ENCODE data around the gene ATG2B. TPM values are rescaled to one million over a fixed set of nuclear protein-coding genes. Genes with fewer than 3 reads are reported as not detected.
"Not testable (repeated sequence)": the region's sequence is repeated elsewhere in the genome, so short reads cannot be mapped to it uniquely, and the experiment has no call there.

Gene ATG2B
- total and polyA plus RNA-seq, 10 donors = 2.9 to 38.2 (median 29.8) TPM

DNA sequence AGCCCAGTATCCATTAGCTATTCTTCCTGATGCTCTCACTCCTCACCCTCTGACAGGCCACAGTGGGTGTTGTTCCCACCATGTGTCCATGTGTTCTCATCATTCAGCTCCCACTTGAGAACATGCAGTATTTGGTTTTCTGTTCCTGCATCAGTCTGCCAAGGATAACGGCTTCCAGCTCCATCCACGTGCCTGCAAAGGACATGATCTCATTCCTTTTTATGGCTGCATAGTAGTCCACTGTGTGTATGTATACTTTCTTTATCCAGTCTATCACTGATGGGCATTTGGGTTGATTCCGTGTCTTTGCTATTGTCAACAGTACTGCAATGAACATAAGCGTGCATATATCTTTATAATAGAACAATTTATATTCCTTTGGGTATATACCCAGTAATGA lies 8.9 kb downstream of the ATG2B start:
- no peaks in the 10 kb centered on the region for H3K9me3 ChIP-seq
- DNase-seq = no peak
- no peak overlapping the region for H3K4me3 ChIP-seq
- no peaks in the 10 kb centered on the region for H3K27me3 ChIP-seq (replicated peaks in 1 of 7)
- TF ChIP-seq POLR2AphosphoS5 (IDR thresholded peaks at IDR 0.05) = no peak
- TF ChIP-seq, protein P1, sequence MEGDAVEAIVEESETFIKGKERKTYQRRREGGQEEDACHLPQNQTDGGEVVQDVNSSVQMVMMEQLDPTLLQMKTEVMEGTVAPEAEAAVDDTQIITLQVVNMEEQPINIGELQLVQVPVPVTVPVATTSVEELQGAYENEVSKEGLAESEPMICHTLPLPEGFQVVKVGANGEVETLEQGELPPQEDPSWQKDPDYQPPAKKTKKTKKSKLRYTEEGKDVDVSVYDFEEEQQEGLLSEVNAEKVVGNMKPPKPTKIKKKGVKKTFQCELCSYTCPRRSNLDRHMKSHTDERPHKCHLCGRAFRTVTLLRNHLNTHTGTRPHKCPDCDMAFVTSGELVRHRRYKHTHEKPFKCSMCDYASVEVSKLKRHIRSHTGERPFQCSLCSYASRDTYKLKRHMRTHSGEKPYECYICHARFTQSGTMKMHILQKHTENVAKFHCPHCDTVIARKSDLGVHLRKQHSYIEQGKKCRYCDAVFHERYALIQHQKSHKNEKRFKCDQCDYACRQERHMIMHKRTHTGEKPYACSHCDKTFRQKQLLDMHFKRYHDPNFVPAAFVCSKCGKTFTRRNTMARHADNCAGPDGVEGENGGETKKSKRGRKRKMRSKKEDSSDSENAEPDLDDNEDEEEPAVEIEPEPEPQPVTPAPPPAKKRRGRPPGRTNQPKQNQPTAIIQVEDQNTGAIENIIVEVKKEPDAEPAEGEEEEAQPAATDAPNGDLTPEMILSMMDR (IDR thresholded peaks at IDR 0.05 in 8 of 11, conservative IDR thresholded peaks at IDR 0.05 in 3 of 11) = no peak
- TF ChIP-seq POLR2A (IDR thresholded peaks at IDR 0.05) = no peak
- no peaks in the 10 kb centered on the region for H3K36me3 ChIP-seq
- peaks cover 0 to 12% (median 2%) of the 10 kb centered on the region in 6 donors for H3K4me1 ChIP-seq
- intact Hi-C loops (cut with DNase I; ENCODE audit: low total_unique reads) = no loop called here
- 95 to 99% (median 95%) methylated on average over 4 of the region's 4 CpGs for WGBS, 5 donors
- H3K27ac ChIP-seq = no peak overlapping the region

DNA sequence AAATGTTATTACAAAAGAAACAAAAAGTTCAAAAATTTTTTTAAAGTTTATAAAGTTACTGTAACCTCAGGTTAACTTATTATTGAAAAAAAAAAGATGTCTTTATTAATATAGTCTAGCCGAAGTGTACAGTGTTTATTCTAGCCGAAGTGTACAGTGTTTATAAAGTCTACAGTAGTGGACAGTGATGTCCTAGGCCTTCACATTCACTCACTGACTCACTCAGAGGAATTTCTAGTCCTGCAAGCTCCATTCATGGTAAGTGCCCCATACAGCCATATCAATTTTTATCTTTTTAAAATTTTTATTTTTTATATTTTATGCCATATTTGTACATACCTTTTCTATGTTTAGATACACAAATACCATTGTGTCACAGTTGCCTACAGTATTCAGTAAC lies 10.4 kb downstream of the ATG2B start:
- no peaks in the 10 kb centered on the region for H3K27me3 ChIP-seq (replicated peaks in 1 of 7)
- no peak for TF ChIP-seq POLR2A (IDR thresholded peaks at IDR 0.05)
- TF ChIP-seq POLR2AphosphoS5 (IDR thresholded peaks at IDR 0.05) = no peak
- TF ChIP-seq, protein P1 (IDR thresholded peaks at IDR 0.05 in 8 of 11, conservative IDR thresholded peaks at IDR 0.05 in 3 of 11) = no peak
- H3K27ac ChIP-seq = no peak overlapping the region
- H3K4me3 ChIP-seq = no peak overlapping the region
- no peaks in the 10 kb centered on the region for H3K9me3 ChIP-seq
- 92 to 99% (median 95%) methylated on average over 2 of the region's 2 CpGs for WGBS, 5 donors
- intact Hi-C loops (cut with DNase I; ENCODE audit: low total_unique reads) = no loop called here
- H3K4me1 ChIP-seq = peaks cover 0 to 6% (median 0%) of the 10 kb centered on the region in 6 donors
- DNase-seq = no peak
- no peaks in the 10 kb centered on the region for H3K36me3 ChIP-seq

DNA sequence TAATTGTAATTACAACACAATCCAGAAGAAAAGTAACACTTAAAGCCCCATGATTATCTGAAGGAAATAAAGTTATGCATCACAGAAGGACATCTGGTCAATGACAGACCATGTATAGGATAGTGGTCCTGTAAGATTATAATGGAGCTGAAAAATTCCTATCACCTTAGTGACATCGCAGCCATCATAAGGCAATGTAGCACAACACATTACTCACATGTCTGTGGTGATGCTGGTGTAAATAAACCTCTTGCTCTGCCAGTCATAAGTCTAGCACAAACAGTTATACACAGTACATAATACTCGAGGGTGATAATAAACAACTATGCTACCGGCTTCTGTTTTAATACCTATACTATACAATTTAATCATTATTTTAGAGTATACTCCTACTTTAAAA lies 11.2 kb downstream of the ATG2B start:
- TF ChIP-seq, protein P1 (IDR thresholded peaks at IDR 0.05 in 8 of 11, conservative IDR thresholded peaks at IDR 0.05 in 3 of 11) = no peak
- TF ChIP-seq POLR2A (IDR thresholded peaks at IDR 0.05) (no peak), POLR2AphosphoS5 (IDR thresholded peaks at IDR 0.05) (no peak)
- H3K4me1 ChIP-seq = peaks cover 0 to 6% (median 0%) of the 10 kb centered on the region in 6 donors
- H3K9me3 ChIP-seq = no peaks in the 10 kb centered on the region
- no peaks in the 10 kb centered on the region for H3K27me3 ChIP-seq (replicated peaks in 1 of 7)
- intact Hi-C loops (cut with DNase I; ENCODE audit: low total_unique reads) = no loop called here
- no peak for DNase-seq
- H3K4me3 ChIP-seq = no peak overlapping the region
- 92 to 96% (median 95%) methylated on average over 3 of the region's 3 CpGs for WGBS, 5 donors
- no peaks in the 10 kb centered on the region for H3K36me3 ChIP-seq
- H3K27ac ChIP-seq = no peak overlapping the region

DNA sequence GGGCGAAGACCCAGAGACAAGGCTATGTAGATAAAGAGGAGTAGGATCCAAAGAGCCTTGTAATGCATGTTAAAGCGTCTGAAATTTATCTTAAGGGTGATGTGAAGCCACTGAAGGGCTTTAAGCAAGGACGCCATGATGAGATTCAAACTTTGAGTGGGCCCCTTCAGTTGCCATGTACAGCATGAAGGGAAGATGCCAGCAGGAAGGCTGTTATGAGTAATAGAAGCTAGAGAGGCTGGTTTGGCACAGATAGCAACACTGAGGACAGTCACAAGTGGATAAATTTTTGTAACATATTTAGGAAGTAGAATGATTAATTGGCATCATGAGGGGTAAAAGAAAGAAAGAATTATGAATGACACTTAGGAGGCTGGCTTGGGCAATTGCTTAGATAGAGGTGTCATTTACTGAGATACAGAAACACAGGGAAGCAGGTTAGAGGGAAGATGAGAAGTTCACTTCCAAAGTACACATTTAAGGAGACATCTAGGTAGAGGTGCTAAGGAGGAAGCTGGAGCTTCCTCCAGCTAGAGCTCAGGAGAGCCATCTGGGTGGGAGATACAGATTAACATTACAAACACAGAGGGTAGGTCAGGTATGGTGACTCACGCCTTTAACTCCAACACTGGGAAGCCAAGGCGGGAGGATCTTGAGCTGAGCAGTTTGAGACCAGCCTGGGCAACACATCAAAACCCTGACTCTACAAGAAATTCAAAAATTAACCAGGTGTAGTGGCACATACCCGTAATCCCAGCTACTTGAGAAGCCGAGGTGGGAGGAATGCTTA lies 13.7 kb downstream of the ATG2B start:
- Histone ChIP-seq H3K4me3 (no peak overlapping the region), H3K4me1 (peaks cover 0 to 6% (median 0%) of the 10 kb centered on the region in 6 donors), H3K9me3 (no peaks in the 10 kb centered on the region), H3K36me3 (peaks cover 0 to 8% (median 0%) of the 10 kb centered on the region in 6 donors), H3K27ac (no peak overlapping the region), H3K27me3 (replicated peaks in 1 of 7) (no peaks in the 10 kb centered on the region)
- DNase-seq = no peak
- no peak for TF ChIP-seq POLR2AphosphoS5 (IDR thresholded peaks at IDR 0.05)
- TF ChIP-seq POLR2A (IDR thresholded peaks at IDR 0.05) = no peak
- TF ChIP-seq, protein P1 (IDR thresholded peaks at IDR 0.05 in 8 of 11, conservative IDR thresholded peaks at IDR 0.05 in 3 of 11) = no peak
- 90 to 96% (median 92%) methylated on average over 7 of the region's 7 CpGs for WGBS, 5 donors
- intact Hi-C loops (cut with DNase I; ENCODE audit: low total_unique reads) = no loop called here

DNA sequence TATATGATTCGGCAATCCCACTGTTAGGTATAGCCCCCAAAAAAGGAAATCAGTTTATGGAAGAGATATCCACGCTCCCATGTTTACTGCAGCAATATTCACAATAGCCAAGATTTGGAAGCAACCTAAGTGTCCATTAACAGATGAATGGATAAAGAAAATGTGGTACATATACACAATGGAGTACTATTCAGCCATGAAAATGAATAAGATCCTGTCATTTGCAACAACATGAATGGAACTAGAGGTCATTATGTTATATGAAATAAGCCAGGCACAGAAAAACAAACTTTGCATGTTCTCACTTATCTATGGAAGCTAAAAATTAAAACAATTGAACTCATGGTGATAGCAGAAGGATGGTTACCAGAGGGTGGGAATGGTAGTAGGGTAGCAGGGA lies 15.2 kb downstream of the ATG2B start:
- WGBS, 5 donors = 94 to 100% (median 97%) methylated on average over 2 of the region's 2 CpGs
- H3K36me3 ChIP-seq = peaks cover 0 to 17% (median 2%) of the 10 kb centered on the region in 6 donors
- H3K9me3 ChIP-seq; DNase-seq; intact Hi-C loops (cut with DNase I; ENCODE audit: low total_unique reads); H3K27me3 ChIP-seq (replicated peaks in 1 of 7); H3K27ac ChIP-seq; H3K4me1 ChIP-seq; H3K4me3 ChIP-seq: not testable (repeated sequence)

All from spleen (tissue), 11 donors.